ENCODE measurements around the gene ADRA2C.

GRCh38 chr4:3725936-3726870, 40.0 kb upstream of the ADRA2C start:
- no peak for TF ChIP-seq CTCF (conservative IDR thresholded peaks at IDR 0.05)
- TF ChIP-seq ZFX (IDR thresholded peaks at IDR 0.05) = no peak
